Nucleus accumbens (tissue), 56 donors: Measurements from ENCODE around the gene NADK2.
"Not testable (repeated sequence)": the region's sequence is repeated elsewhere in the genome, so short reads cannot be mapped to it uniquely, and the experiment has no call there.

ENCODE experiments used
- DNase-seq, 56 donors: peaks; one replicate each; lab custom pipeline; 2025; lab: John Stamatoyannopoulos, UW

The NADK2 gene, protein sequence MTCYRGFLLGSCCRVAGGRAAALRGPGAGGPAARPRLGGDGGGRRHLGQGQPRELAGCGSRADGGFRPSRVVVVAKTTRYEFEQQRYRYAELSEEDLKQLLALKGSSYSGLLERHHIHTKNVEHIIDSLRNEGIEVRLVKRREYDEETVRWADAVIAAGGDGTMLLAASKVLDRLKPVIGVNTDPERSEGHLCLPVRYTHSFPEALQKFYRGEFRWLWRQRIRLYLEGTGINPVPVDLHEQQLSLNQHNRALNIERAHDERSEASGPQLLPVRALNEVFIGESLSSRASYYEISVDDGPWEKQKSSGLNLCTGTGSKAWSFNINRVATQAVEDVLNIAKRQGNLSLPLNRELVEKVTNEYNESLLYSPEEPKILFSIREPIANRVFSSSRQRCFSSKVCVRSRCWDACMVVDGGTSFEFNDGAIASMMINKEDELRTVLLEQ

GRCh38 chr5:36241631-36242533, at the start of gene NADK2:
Gene NADK2, minus strand, starts transcription at chr5:36241925. Its CDS starts 127 bp downstream, at chr5:36241798.
- peak; percentile 86 to 100 (median 97) for DNase-seq

DNA sequence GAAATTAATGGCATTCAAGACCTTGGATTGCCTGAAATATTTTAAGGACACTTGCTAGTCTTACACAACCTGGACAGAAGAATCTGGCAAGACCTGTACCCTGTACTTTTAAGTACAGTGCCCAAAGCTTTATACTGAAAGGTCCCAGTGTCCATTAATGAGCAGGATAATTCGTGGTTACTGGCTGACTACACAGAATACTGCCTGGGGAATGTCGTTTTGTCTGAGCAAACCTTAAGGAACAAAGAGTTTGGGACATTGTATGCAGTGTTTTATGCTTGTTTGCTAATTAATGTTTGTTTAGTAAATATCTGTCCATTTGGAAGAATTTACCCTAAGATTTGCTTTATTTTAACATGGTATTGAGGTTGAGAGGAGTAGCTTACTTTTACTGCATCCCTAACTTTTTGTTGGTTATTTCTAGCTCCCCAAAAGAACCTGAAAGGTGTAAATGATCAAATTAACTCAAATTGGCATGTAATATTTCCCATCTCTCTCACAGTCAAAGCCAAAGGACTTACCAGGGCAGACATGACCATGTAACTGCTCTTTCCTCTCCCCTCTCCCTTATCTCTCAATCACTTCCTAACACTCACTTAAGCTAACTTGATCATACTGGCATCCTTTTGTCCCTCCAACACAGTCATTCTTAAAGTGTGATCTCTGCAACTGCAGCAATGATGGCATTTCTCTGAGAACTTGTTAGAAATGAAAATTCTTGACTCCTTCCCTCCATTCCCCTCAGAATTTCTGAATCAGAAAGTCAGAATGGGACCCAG, 44.3 kb upstream of the NADK2 start:
- DNase-seq, result no peak

- DNase-seq, result not testable (repeated sequence)
Measured at GRCh38 chr5:36283775-36284174, 42.0 kb upstream of the NADK2 start.

DNA sequence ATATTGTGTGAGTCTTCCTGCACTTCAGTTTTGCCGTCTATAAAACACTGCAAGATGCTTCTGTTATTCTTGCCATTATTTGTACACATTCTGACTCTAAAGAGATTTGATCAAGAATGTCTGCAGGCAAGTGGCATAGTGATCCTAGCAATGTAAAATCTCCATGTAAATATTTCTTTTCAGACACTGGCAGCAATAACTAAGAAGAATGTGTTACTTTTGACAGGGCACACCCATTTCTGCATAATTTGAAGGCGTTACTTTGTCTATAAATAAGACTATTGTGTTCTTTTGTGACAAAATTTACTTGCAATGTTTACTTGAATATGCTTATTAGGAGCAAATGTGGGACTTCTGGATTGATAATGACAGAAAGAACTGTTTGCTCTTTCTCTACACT, 39.9 kb upstream of the NADK2 start:
- DNase-seq, result no peak

DNA sequence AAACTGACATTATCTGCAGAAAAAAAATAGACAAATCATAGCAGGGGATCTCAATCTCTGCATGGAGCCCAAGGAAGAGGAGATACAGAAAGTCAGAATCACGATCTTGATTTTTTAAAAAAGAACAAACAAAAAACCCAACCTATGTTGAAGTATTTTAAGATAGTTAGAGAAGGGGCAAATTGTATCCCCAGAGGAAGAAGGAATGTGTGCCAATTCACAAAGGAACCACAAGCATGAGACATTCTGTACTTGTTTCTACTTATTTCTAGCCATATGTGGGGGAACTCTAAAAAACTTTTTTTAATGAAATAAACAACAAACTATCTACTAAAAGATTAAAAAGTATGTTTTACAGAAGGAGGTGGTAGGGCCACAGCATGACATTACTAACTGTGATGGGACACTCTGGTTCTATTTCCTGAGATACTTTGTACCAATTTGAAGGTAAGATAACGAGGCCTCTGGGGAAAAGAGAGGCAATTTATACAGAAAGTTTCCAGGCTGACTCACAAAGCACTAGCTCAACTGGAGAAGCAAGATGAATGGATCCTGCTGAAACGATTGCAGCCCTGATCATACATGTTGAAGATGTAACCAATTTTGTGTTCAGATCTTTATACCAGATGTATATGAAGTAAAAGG, 37.5 kb upstream of the NADK2 start:
- DNase-seq, result no peak

DNA sequence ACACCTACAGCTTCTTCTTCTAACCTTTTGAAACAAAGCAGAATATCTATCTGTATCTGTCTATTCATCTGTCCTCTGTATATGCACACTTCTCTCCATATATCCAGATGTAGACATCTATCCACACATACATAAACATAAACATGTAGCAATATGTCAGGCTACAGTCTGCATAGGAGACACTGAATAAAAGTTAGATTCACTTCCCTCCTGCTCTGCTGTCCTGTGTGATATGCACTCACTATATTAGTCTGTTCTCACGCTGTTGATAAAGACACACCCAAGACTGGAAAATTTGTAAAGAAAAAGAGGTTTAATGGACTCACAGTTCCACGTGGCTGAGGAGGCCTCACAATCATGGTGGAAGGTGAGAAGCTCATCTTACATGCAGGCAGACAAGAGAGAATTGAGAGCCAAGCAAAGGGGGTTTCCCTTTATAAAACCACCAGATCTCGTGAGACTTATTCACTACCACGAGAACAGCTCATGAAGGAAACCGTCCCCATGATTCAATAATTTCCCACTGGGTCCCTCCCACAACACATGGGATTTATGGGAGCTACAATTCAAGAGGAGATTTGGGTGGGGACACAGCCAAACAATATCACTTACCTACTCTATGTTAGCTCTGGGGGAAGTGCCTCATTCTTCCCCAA, 35.9 kb upstream of the NADK2 start:
- no peak for DNase-seq

DNA sequence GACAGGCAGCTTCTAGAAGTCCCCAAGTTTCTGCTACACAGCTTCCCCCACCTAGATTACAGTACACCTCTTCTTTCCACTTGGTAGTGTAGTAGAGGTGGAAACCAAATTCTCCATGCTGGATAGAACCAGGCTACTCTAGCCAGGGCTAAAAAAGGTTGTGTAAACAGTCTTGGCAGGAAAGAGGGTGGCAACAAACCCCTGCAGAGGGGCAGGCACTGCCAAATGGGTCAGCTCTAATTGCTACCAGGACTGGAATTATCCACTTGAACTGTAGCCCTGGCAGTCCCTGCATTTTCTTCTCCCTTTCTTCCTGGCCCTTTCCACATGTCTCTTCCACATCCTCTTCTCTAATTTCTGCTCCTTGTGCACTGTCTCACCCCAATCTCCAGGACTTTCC, 35.1 kb upstream of the NADK2 start:
- peak in 33 of 56 donors; percentile 3 to 71 (median 20) for DNase-seq

GRCh38 chr5:36273809-36274526, 32.2 kb upstream of the NADK2 start:
- no peak for DNase-seq

GRCh38 chr5:36272136-36272690, 30.5 kb upstream of the NADK2 start:
- no peak for DNase-seq

- no peak for DNase-seq
Measured at GRCh38 chr5:36270876-36271575, 29.3 kb upstream of the NADK2 start.

- DNase-seq, result no peak
Measured at GRCh38 chr5:36270175-36270574, 28.4 kb upstream of the NADK2 start.

DNA sequence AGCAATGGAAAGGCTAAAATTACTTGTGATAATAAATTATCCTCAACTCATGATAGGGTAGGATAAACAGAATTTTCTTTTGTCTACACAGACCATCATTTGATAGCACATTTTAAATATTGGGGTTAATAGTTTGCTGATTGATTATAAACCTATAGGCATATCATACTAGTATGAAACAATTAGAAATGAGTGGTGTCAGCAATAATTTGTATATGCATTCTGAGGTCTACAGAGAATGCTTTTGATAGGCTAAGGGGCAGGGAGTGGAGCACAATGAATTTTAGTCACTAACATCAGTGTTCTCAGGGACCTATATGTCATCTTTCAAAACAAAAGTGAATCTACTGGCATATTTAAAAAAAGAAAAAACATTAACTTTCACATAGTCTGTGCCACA, 27.8 kb upstream of the NADK2 start:
- DNase-seq, result no peak

DNA sequence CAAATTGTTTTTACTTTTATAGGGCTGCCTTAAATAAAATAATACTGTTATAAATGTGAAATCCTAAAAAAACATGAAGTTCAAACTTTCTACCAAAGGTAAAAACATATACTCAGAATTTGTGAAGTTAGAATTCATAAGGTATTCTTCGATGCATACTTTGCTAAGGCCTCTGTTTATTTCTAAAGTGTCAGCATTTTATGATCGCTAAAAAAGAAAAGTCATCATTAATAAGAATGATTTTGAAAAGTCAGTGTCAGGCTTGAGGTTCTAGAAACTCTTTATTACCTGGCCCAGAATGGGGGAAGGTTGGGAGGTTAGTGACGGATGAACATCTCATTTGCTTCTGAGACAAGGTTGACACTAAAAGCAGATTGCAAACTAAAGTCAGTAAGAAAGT, 26.2 kb upstream of the NADK2 start:
- no peak for DNase-seq

- no peak for DNase-seq
Measured at GRCh38 chr5:36264202-36264760, 22.6 kb upstream of the NADK2 start.

- no peak for DNase-seq
Measured at GRCh38 chr5:36261186-36261585, 19.5 kb upstream of the NADK2 start.

DNA sequence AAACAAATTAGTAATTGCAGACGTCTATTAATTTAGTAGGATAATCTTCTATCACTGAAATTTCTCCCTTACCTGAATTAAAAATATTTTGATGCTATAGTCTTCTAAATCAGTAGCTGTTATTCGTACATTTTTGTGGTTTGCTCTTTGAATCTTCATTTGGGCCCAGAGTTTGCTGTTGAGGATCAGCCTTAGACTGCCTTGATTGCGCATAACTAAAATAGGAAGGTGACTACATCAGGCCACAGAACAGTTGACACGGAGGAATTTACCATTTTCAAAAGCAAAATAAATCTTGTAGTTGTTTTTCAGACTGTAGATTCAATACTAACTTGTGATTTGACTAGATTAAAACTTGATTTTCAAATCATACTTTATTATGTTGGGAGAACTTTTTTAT, 11.8 kb upstream of the NADK2 start:
- no peak for DNase-seq

- peak in 8 of 56 donors; percentile 3 to 54 (median 12) for DNase-seq
Measured at GRCh38 chr5:36252722-36253365, 11.1 kb upstream of the NADK2 start.
